HUES48 (cell line): ENCODE data around the gene UPF1.
"Not testable (repeated sequence)": the region's sequence is repeated elsewhere in the genome, so short reads cannot be mapped to it uniquely, and the experiment has no call there.

Experiments
- H3K27ac ChIP-seq: one replicate; pipeline ENCODE4 v1.7.0; 2013; ENCODE audit warnings: low read depth, low read length, inconsistent platforms
- H3K27me3 ChIP-seq: 2 replicates; pipeline ENCODE4 v1.6.1; 2013; ENCODE audit warnings: mild to moderate bottlenecking, low read length; ENCODE audit not compliant: control insufficient read depth, insufficient read depth
- H3K36me3 ChIP-seq: 2 replicates; pipeline ENCODE4 v1.6.1; 2013; ENCODE audit warnings: low read length; ENCODE audit not compliant: control insufficient read depth, insufficient read depth
- H3K4me1 ChIP-seq: 2 replicates; pipeline ENCODE4 v1.6.1; 2013; ENCODE audit warnings: mild to moderate bottlenecking, low read length; ENCODE audit not compliant: control insufficient read depth, insufficient read depth
- H3K4me3 ChIP-seq: 2 replicates; pipeline ENCODE4 v1.5.1; 2013; ENCODE audit warnings: mild to moderate bottlenecking, low read depth, low read length
- H3K9ac ChIP-seq: 2 replicates; pipeline ENCODE4 v1.6.1; 2013; ENCODE audit warnings: mild to moderate bottlenecking, low read depth, low read length, moderate library complexity
- H3K9me3 ChIP-seq: 2 replicates; pipeline ENCODE4 v1.6.1; 2013; ENCODE audit warnings: low read length; ENCODE audit not compliant: control insufficient read depth, insufficient read depth

The UPF1 gene

DNA sequence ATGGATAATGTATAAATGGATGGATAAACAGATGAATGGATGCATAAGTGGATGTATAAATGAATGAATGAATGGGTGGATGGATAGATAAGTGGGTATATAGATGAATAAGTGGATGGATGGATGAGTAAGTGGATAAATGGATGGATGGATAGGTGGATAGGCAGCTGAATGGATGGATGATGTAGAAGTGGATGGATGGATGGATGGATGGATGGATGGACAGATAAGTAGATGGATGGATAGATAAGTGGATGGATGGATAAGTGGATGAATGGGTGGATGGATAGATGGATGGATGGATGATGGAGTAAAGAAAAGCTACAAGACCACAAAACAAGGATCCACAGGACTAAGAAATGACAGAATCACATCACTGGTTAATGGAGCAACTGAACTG, 31.7 kb upstream of the UPF1 start:
- Histone ChIP-seq H3K27ac (no peak overlapping the region), H3K4me3 (no peak overlapping the region), H3K36me3 (no peaks in the 10 kb centered on the region), H3K9ac (no peak overlapping the region), H3K9me3 (no peaks in the 10 kb centered on the region), H3K4me1 (no peaks in the 10 kb centered on the region), H3K27me3 (peaks cover 60% of the 10 kb centered on the region)

DNA sequence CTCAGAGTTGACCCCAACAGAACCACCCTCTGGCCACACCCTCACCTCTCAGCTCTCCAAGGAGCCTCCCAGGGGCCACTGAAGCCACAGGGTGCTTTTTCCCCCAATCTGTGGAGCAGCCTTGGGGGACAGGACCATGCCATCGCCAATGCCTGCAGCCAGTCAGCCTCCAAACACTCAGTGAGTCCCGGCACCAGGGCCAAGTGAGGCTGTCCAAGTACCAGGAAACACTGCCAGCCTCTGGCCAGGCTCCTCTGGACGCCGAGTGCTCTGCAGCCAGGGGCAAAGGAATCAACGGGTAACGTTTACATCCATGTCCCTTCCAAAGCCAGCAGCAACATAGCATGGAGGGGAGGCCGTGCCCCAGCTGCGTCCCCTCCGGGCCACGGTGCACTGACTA, 31.1 kb upstream of the UPF1 start:
- Histone ChIP-seq H3K36me3 (no peaks in the 10 kb centered on the region), H3K27ac (no peak overlapping the region), H3K9ac (no peak overlapping the region), H3K4me1 (no peaks in the 10 kb centered on the region), H3K27me3 (peaks cover 54% of the 10 kb centered on the region), H3K4me3 (no peak overlapping the region), H3K9me3 (no peaks in the 10 kb centered on the region)

DNA sequence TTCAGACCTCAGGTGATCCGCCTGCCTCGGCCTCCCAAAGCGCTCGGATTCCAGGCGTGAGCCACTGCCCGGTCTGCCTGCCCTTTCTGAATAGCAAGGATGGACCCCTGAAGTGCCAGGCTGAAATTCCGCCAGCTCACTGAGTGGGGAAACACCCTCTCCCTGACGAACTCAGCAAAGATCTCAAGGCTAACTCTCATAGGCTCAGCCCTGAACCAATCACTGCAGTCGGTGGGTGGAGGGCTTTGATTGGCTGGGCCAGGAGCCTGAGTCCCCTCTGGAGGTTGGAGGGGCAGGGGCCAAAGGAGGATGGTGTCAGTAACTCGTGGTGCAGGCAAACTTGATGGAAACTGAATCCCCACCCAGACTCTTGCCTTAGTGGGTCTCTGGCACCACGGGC, 29.4 kb upstream of the UPF1 start:
- H3K4me1 ChIP-seq: no peaks in the 10 kb centered on the region
- H3K27ac ChIP-seq: no peak overlapping the region
- H3K27me3 ChIP-seq: peaks cover 40% of the 10 kb centered on the region
- H3K36me3 ChIP-seq: no peaks in the 10 kb centered on the region
- no peaks in the 10 kb centered on the region for H3K9me3 ChIP-seq
- no peak overlapping the region for H3K4me3 ChIP-seq
- H3K9ac ChIP-seq: no peak overlapping the region

DNA sequence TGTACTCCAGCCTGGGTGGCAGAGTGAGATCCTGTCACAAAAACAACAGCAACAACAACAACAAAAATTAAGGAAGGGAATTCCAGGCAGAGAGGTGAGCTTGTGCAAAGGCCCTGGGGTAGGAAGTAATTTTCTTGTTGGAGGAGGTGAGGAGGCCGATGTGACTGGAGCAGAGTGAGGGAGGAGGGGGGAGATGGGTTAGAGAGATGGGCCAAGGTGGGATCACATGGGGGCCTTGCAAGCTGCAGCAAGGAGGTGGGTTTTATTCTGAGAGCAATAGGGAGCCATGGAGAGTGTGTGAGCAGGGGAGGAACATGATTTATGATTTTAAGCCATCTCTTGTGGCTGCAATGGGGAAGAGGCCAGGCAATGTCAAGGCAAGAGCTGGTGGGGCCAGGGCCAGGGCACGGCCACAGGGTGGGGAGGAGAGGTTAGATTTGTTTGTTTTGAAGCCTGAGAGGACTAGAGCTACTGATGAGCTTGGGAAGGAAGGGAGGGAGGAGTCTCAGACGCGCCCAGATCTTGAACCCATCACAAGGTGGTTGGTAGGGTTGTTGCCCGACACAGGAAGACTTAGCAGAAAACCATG, 28.1 kb upstream of the UPF1 start:
- no peaks in the 10 kb centered on the region for H3K9me3 ChIP-seq
- peaks cover 31% of the 10 kb centered on the region for H3K27me3 ChIP-seq
- H3K4me1 ChIP-seq: no peaks in the 10 kb centered on the region
- no peaks in the 10 kb centered on the region for H3K36me3 ChIP-seq
- no peak overlapping the region for H3K27ac ChIP-seq
- no peak overlapping the region for H3K9ac ChIP-seq
- H3K4me3 ChIP-seq: no peak overlapping the region

DNA sequence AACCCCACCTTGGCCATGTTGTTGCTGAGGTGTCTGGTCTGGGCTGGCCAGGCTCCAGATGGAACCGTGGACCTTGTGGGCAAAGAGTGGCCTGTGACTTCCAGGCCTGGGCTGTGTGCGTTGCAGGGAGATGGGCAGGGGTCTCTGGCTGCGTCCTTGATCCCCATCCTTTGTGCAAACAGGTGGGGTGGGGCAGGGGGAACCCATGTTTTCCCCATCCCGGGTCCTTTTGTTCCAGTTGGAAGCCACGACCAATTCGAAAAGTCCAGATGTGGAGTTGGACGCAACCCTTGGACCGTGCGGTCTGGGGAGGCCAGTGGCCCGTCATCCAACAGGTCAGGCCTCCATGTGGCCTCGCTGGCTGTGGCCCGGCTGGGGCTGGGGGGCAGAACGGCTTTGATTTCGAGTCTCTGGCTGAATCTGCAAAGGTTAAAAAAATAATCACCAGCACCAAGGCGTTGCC, 27.6 kb upstream of the UPF1 start:
- no peaks in the 10 kb centered on the region for H3K36me3 ChIP-seq
- no peak overlapping the region for H3K4me3 ChIP-seq
- no peaks in the 10 kb centered on the region for H3K9me3 ChIP-seq
- peaks cover 27% of the 10 kb centered on the region for H3K27me3 ChIP-seq
- H3K9ac ChIP-seq: no peak overlapping the region
- no peak overlapping the region for H3K27ac ChIP-seq
- H3K4me1 ChIP-seq: no peaks in the 10 kb centered on the region

DNA sequence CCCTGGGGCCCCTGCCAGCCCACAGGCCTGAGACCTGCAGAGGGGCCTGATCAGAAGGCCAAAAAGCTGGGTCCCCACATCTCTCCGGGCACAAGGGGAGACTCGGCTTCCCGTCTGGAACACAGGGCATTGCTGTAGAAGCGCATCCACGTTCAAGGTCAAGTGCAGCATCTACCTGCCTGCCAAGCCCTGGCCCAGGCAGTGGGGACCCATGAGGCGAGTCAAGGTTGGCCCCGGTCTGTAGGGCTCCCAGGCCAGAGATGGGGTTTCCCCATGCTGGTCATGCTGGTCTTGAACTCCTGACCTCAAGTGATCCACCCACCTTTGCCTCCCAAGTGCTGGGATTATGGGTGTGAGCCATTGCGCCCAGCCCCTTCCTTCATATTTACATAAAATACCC, 27.1 kb upstream of the UPF1 start:
- H3K27me3 ChIP-seq: peaks cover 22% of the 10 kb centered on the region
- no peaks in the 10 kb centered on the region for H3K36me3 ChIP-seq
- no peaks in the 10 kb centered on the region for H3K9me3 ChIP-seq
- H3K4me3 ChIP-seq: no peak overlapping the region
- no peaks in the 10 kb centered on the region for H3K4me1 ChIP-seq
- no peak overlapping the region for H3K9ac ChIP-seq
- H3K27ac ChIP-seq: no peak overlapping the region

DNA sequence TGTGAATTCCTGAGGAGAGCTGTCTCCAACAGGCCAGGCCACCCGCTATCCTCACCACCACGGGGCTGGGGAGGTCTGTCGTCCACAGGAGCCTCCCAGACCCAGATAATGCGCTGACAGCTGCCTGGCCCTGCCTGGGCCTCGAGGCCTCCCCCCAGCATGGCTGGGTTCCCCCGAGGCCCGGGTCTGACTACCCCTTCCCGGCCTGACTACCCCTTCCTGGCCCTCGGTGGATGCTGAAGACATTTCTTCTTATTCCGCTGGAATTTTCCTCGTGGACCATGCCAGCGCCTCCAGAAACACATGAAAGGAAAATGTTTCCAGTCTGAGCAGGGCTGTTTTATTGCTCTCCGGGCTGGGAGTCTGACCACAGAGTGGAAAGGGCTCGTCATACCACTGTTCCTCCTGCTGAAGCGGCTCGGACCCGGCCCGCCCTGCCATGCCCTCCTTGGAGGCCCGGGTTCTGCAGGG, 23.9 kb upstream of the UPF1 start:
- H3K27me3 ChIP-seq: peaks cover 15% of the 10 kb centered on the region
- H3K36me3 ChIP-seq: no peaks in the 10 kb centered on the region
- H3K9ac ChIP-seq: no peak overlapping the region
- no peaks in the 10 kb centered on the region for H3K4me1 ChIP-seq
- H3K9me3 ChIP-seq: no peaks in the 10 kb centered on the region
- H3K27ac ChIP-seq: no peak overlapping the region
- no peak overlapping the region for H3K4me3 ChIP-seq

DNA sequence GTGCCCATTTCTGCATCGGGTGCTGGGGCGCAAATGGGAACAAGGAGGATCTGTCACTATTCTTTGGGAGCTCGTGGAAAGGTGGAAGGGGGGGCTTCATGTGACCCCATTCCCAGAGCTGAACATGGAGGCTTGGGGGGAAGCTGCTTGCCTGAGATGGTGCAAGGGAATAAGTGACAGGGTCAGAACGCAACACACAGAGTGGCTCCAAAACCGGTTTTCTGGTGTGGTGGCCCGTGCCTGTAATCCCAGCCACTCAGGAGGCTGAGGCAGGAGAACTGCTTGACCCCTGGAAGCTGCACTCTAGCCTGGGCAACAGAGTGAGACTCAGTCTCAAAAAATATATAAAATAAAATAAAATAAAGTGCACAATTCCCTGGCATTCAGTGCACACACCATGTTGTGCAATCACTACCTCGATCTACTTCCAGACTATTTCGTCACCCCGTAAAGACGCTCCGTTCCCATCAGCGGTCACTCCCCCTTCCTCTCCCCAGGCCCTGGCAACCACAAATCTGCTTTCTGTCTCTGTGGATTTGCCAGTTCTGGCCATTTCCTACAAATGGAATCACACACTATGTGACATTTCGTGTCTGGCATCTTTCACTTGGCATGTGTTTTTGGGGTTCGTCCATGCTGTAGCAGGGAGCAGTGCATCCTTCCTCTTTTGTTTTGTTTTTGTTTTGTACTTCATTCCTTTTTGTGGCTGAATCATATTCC, 22.4 kb upstream of the UPF1 start:
- Histone ChIP-seq H3K4me1 (no peaks in the 10 kb centered on the region), H3K36me3 (no peaks in the 10 kb centered on the region), H3K27me3 (peaks cover 19% of the 10 kb centered on the region), H3K9ac (no peak overlapping the region), H3K4me3 (no peak overlapping the region), H3K9me3 (no peaks in the 10 kb centered on the region), H3K27ac (no peak overlapping the region)

DNA sequence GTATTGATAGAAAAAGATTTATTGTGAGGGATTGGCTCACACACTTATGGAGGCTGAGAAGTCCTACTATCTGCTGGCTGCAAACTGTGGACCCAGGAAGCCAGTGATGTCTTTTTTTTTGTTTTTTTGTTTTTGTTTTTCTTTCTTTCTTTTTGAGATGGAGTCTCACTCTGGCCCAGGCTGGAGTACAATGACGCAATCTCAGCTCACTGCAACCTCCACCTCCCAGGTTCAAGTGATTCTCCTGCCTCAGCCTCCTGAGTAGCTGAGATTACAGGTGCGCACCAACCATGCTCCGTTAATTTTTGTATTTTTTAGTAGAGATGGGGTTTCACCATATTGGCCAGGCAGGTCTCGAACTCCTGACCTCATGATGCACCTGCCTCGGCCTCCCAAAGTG, 20.1 kb upstream of the UPF1 start:
- not testable (repeated sequence) for H3K9ac ChIP-seq, H3K9me3 ChIP-seq, H3K36me3 ChIP-seq, H3K27ac ChIP-seq, H3K4me1 ChIP-seq, H3K4me3 ChIP-seq
- H3K27me3 ChIP-seq: peaks cover 19% of the 10 kb centered on the region

DNA sequence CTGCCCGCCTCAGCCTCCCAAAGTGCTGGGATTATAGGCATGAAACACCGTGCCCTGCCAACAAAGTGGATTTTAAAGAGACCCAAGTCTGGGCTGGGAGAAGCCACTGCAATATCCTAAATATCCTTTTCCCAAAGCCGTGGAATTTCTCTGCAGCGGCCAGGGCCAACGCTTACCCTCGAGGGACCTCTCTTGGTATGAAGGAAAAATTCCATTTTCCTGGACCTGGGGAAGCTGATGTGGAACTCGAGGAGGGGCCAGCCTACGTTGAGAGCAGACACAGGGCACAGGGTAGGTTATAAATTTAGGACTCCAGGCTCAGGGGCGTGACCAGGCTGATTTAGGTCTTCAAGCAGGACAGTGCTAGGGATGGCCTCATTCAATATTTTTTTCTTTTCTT, 17.7 kb upstream of the UPF1 start:
- no peak overlapping the region for H3K4me3 ChIP-seq
- H3K36me3 ChIP-seq: no peaks in the 10 kb centered on the region

DNA sequence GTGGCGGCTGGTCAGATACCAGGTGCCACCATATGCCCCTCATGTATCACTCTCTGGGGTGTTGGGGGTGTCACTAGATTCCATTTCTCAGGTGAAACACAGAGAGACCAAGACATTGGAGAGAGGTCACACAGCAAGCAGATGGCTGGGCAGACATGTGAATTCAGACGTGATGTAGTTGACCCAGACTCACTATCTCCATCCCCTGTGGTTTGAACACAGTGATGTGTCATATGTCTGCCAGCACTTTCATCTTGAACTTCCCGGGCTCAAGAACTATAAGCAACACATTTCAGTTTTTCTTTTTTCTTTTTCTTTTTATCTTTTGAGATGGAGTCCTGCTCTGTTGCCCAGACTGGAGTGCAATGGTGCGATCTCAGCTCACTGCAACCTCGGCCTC, 16.1 kb upstream of the UPF1 start:
- peaks cover 14% of the 10 kb centered on the region for H3K27me3 ChIP-seq
- no peak overlapping the region for H3K9ac ChIP-seq
- H3K36me3 ChIP-seq: no peaks in the 10 kb centered on the region
- H3K4me3 ChIP-seq: no peak overlapping the region
- H3K9me3 ChIP-seq: no peaks in the 10 kb centered on the region
- no peak overlapping the region for H3K27ac ChIP-seq
- no peaks in the 10 kb centered on the region for H3K4me1 ChIP-seq

More for the DNA sequence above, 17.7 kb upstream of the UPF1 start:
- Histone ChIP-seq H3K9ac (no peak overlapping the region), H3K4me1 (no peaks in the 10 kb centered on the region), H3K27me3 (peaks cover 14% of the 10 kb centered on the region), H3K9me3 (no peaks in the 10 kb centered on the region), H3K27ac (no peak overlapping the region)
